GM18870 (cell line): ENCODE results near the gene PTPRR.

ENCODE experiments used
- ATAC-seq: cut with Tn5 transposase; IDR thresholded peaks from one replicate; pipeline ENCODE4 v1.9.1; 2021; ENCODE audit warnings: moderate library complexity; ENCODE audit not compliant: unreplicated experiment

PTPRR gene

GRCh38 chr12:70920251-70920851, at the start of gene PTPRR:
PTPRR (minus strand) TSS chr12:70920738; CDS start chr12:70920390, 348 bp downstream.
- ATAC-seq = no peak

GRCh38 chr12:70966996-70967790, 46.7 kb upstream of the PTPRR start:
- ATAC-seq = no peak

- ATAC-seq = no peak
Measured at GRCh38 chr12:70966046-70966445, 45.5 kb upstream of the PTPRR start.

GRCh38 chr12:70964867-70965510, 44.5 kb upstream of the PTPRR start:
- ATAC-seq = no peak

GRCh38 chr12:70963081-70963660, 42.6 kb upstream of the PTPRR start:
- no peak for ATAC-seq

- ATAC-seq = peak; percentile 74
Measured at GRCh38 chr12:70962226-70962794, 41.8 kb upstream of the PTPRR start.

GRCh38 chr12:70960484-70960883, 39.9 kb upstream of the PTPRR start:
- no peak for ATAC-seq

- no peak for ATAC-seq
Measured at GRCh38 chr12:70955415-70955814, 34.9 kb upstream of the PTPRR start.

GRCh38 chr12:70950451-70950850, 29.9 kb upstream of the PTPRR start:
- ATAC-seq = no peak

GRCh38 chr12:70948976-70949336, 28.4 kb upstream of the PTPRR start:
- no peak for ATAC-seq

GRCh38 chr12:70948236-70948975, 27.9 kb upstream of the PTPRR start:
- ATAC-seq = no peak

- no peak for ATAC-seq
Measured at GRCh38 chr12:70936203-70936813, 15.8 kb upstream of the PTPRR start.

- ATAC-seq = no peak
Measured at GRCh38 chr12:70933133-70933532, 12.6 kb upstream of the PTPRR start.

GRCh38 chr12:70929029-70929428, 8.5 kb upstream of the PTPRR start:
- ATAC-seq = no peak

- ATAC-seq = no peak
Measured at GRCh38 chr12:70928071-70928470, 7.5 kb upstream of the PTPRR start.

- no peak for ATAC-seq
Measured at GRCh38 chr12:70927356-70927755, 6.8 kb upstream of the PTPRR start.

GRCh38 chr12:70925539-70925938, 5.0 kb upstream of the PTPRR start:
- no peak for ATAC-seq

- no peak for ATAC-seq
Measured at GRCh38 chr12:70920891-70921290, 353 bp upstream of the PTPRR start.

GRCh38 chr12:70919597-70920035, 922 bp downstream of the PTPRR start:
- ATAC-seq = no peak

GRCh38 chr12:70919176-70919575, 1.4 kb downstream of the PTPRR start:
- ATAC-seq = no peak
